Stimulated activated CD4-positive, alpha-beta T cell treated with anti-CD3 and anti-CD28 coated beads, Interleukin-1b, Interleukin-23, amount 100 ng/mL, for 48 hours (primary cell): ENCODE measurements around the gene ABCB11.
"Not testable (repeated sequence)": the region's sequence is repeated elsewhere in the genome, so short reads cannot be mapped to it uniquely, and the experiment has no call there.

Source experiments
- DNase-seq: peaks from one replicate; pipeline ENCODE4 v3.0.0-alpha.2; 2020

ABCB11 gene

GRCh38 chr2:168926621-168927386, 104.3 kb downstream of the ABCB11 start:
- no peak for DNase-seq

- no peak for DNase-seq
These were observed 110.5 kb downstream of the ABCB11 start for GRCh38 chr2:168920504-168921157.

- no peak for DNase-seq
These were observed 114.8 kb downstream of the ABCB11 start for GRCh38 chr2:168916331-168916675.

- DNase-seq, result no peak
These were observed 115.4 kb downstream of the ABCB11 start for GRCh38 chr2:168915441-168916330.

GRCh38 chr2:168913495-168913894, 117.6 kb downstream of the ABCB11 start:
- no peak for DNase-seq

- DNase-seq, result no peak
These were observed 118.2 kb downstream of the ABCB11 start for GRCh38 chr2:168912901-168913369.

- no peak for DNase-seq
These were observed 118.7 kb downstream of the ABCB11 start for GRCh38 chr2:168912466-168912865.

GRCh38 chr2:168910330-168910729, 120.8 kb downstream of the ABCB11 start:
- no peak for DNase-seq

- no peak for DNase-seq
These were observed 123.0 kb downstream of the ABCB11 start for GRCh38 chr2:168907940-168908662.

GRCh38 chr2:168904358-168904757, 126.8 kb downstream of the ABCB11 start:
- DNase-seq, result no peak

GRCh38 chr2:168903888-168904287, 127.2 kb downstream of the ABCB11 start:
- DNase-seq, result no peak

GRCh38 chr2:168901003-168901402, 130.1 kb downstream of the ABCB11 start, which contains the start of gene G6PC2:
Gene G6PC2 (plus strand): TSS chr2:168901291. CDS start chr2:168901332, 41 bp downstream.
- DNase-seq, result no peak

GRCh38 chr2:168897449-168897848, 133.7 kb downstream of the ABCB11 start:
- no peak for DNase-seq

- no peak for DNase-seq
These were observed 134.3 kb downstream of the ABCB11 start for GRCh38 chr2:168896783-168897182.

- no peak for DNase-seq
These were observed 135.4 kb downstream of the ABCB11 start for GRCh38 chr2:168895771-168896170.

- no peak for DNase-seq
These were observed 136.4 kb downstream of the ABCB11 start for GRCh38 chr2:168894720-168895119.

- DNase-seq, result no peak
These were observed 137.0 kb downstream of the ABCB11 start for GRCh38 chr2:168894101-168894500.

- no peak for DNase-seq
These were observed 138.8 kb downstream of the ABCB11 start for GRCh38 chr2:168892327-168892726.

GRCh38 chr2:168890006-168890782, 140.9 kb downstream of the ABCB11 start, which contains the start of gene SPC25:
Gene SPC25 (minus strand): TSS chr2:168890430. CDS start chr2:168889519, 911 bp downstream.
- DNase-seq, result peak; percentile 90

- DNase-seq, result no peak
These were observed 141.5 kb downstream of the ABCB11 start for GRCh38 chr2:168889635-168890005.

- peak; percentile 3 for DNase-seq
These were observed 146.1 kb downstream of the ABCB11 start for GRCh38 chr2:168884975-168885374.

GRCh38 chr2:168882163-168882562, 149.0 kb downstream of the ABCB11 start:
- not testable (repeated sequence) for DNase-seq
